ENCODE results near the gene POPDC2. TPM values are rescaled to one million over a fixed set of nuclear protein-coding genes. Genes with fewer than 3 reads are reported as not detected.

POPDC2 gene
- polyA plus RNA-seq, 2 donors: 1.4 to 1.8 TPM

- no peak overlapping the region for H3K27ac ChIP-seq (ENCODE audit: low read depth in 2 of 2, low read length in 1 of 2)
- no peaks in the 10 kb centered on the region for H3K9me3 ChIP-seq (ENCODE audit: control insufficient read depth in 2 of 2, insufficient read depth in 1 of 2, low read depth in 1 of 2, low read length in 1 of 2)
- H3K4me3 ChIP-seq (ENCODE audit: low read depth in 1 of 2, low read length in 2 of 2): no peak overlapping the region
- peaks cover 0 to 4% of the 10 kb centered on the region in 2 donors for H3K4me1 ChIP-seq (ENCODE audit: control insufficient read depth in 2 of 2, insufficient read depth in 2 of 2, low read length in 1 of 2)
- WGBS, 2 donors: 97 to 99% methylated on average over 2 of the region's 2 CpGs
- no peaks in the 10 kb centered on the region for H3K27me3 ChIP-seq (ENCODE audit: control insufficient read depth in 1 of 2, insufficient read depth in 2 of 2, low read length in 2 of 2)
- peaks cover 0 to 3% of the 10 kb centered on the region in 2 donors for H3K36me3 ChIP-seq (ENCODE audit: control insufficient read depth in 2 of 2, insufficient read depth in 2 of 2, low read length in 1 of 2)
Observed at GRCh38 chr3:119641416-119641815, 19.0 kb downstream of the POPDC2 start.

- H3K4me3 ChIP-seq (ENCODE audit: low read depth in 1 of 2, low read length in 2 of 2): no peak overlapping the region
- H3K9me3 ChIP-seq (ENCODE audit: control insufficient read depth in 2 of 2, insufficient read depth in 1 of 2, low read depth in 1 of 2, low read length in 1 of 2): no peaks in the 10 kb centered on the region
- peaks cover 0 to 4% of the 10 kb centered on the region in 2 donors for H3K4me1 ChIP-seq (ENCODE audit: control insufficient read depth in 2 of 2, insufficient read depth in 2 of 2, low read length in 1 of 2)
- H3K36me3 ChIP-seq (ENCODE audit: control insufficient read depth in 2 of 2, insufficient read depth in 2 of 2, low read length in 1 of 2): peaks cover 0 to 3% of the 10 kb centered on the region in 2 donors
- WGBS, 2 donors: 77 to 82% methylated on average over 2 of the region's 2 CpGs
- H3K27ac ChIP-seq (ENCODE audit: low read depth in 2 of 2, low read length in 1 of 2): no peak overlapping the region
- no peaks in the 10 kb centered on the region for H3K27me3 ChIP-seq (ENCODE audit: control insufficient read depth in 1 of 2, insufficient read depth in 2 of 2, low read length in 2 of 2)
Observed at GRCh38 chr3:119639494-119640350, 20.7 kb downstream of the POPDC2 start.

- Histone ChIP-seq H3K9me3 (ENCODE audit: control insufficient read depth in 2 of 2, insufficient read depth in 1 of 2, low read depth in 1 of 2, low read length in 1 of 2) (no peaks in the 10 kb centered on the region), H3K4me1 (ENCODE audit: control insufficient read depth in 2 of 2, insufficient read depth in 2 of 2, low read length in 1 of 2) (peaks cover 0 to 4% of the 10 kb centered on the region in 2 donors), H3K36me3 (ENCODE audit: control insufficient read depth in 2 of 2, insufficient read depth in 2 of 2, low read length in 1 of 2) (peaks cover 0 to 3% of the 10 kb centered on the region in 2 donors), H3K27me3 (ENCODE audit: control insufficient read depth in 1 of 2, insufficient read depth in 2 of 2, low read length in 2 of 2) (no peaks in the 10 kb centered on the region), H3K4me3 (ENCODE audit: low read depth in 1 of 2, low read length in 2 of 2) (no peak overlapping the region), H3K27ac (ENCODE audit: low read depth in 2 of 2, low read length in 1 of 2) (peak overlapping the region; percentile 29 to 83)
- WGBS, 2 donors: 52 to 67% methylated on average over 3 of the region's 3 CpGs
Observed at GRCh38 chr3:119637679-119638477, 22.5 kb downstream of the POPDC2 start.

GRCh38 chr3:119636891-119637611 is 23.3 kb downstream of the POPDC2 start:
- H3K4me3 ChIP-seq (ENCODE audit: low read depth in 1 of 2, low read length in 2 of 2): no peak overlapping the region
- H3K27me3 ChIP-seq (ENCODE audit: control insufficient read depth in 1 of 2, insufficient read depth in 2 of 2, low read length in 2 of 2): no peaks in the 10 kb centered on the region
- H3K4me1 ChIP-seq (ENCODE audit: control insufficient read depth in 2 of 2, insufficient read depth in 2 of 2, low read length in 1 of 2): peaks cover 0 to 4% of the 10 kb centered on the region in 2 donors
- peaks cover 0 to 1% of the 10 kb centered on the region in 2 donors for H3K36me3 ChIP-seq (ENCODE audit: control insufficient read depth in 2 of 2, insufficient read depth in 2 of 2, low read length in 1 of 2)
- WGBS, 2 donors: 93% methylated on average over 4 of the region's 4 CpGs
- H3K27ac ChIP-seq (ENCODE audit: low read depth in 2 of 2, low read length in 1 of 2): peak overlapping the region; percentile 9 to 28
- H3K9me3 ChIP-seq (ENCODE audit: control insufficient read depth in 2 of 2, insufficient read depth in 1 of 2, low read depth in 1 of 2, low read length in 1 of 2): no peaks in the 10 kb centered on the region

- 18 to 36% methylated on average over 1 of the region's 1 CpG for WGBS, 2 donors
- no peaks in the 10 kb centered on the region for H3K9me3 ChIP-seq (ENCODE audit: control insufficient read depth in 2 of 2, insufficient read depth in 1 of 2, low read depth in 1 of 2, low read length in 1 of 2)
- peak overlapping the region in 1 of 2 donors; percentile 36 for H3K27ac ChIP-seq (ENCODE audit: low read depth in 2 of 2, low read length in 1 of 2)
- peaks cover 0 to 4% of the 10 kb centered on the region in 2 donors for H3K4me1 ChIP-seq (ENCODE audit: control insufficient read depth in 2 of 2, insufficient read depth in 2 of 2, low read length in 1 of 2)
- H3K4me3 ChIP-seq (ENCODE audit: low read depth in 1 of 2, low read length in 2 of 2): no peak overlapping the region
- no peaks in the 10 kb centered on the region for H3K36me3 ChIP-seq (ENCODE audit: control insufficient read depth in 2 of 2, insufficient read depth in 2 of 2, low read length in 1 of 2)
- no peaks in the 10 kb centered on the region for H3K27me3 ChIP-seq (ENCODE audit: control insufficient read depth in 1 of 2, insufficient read depth in 2 of 2, low read length in 2 of 2)
Observed at GRCh38 chr3:119636249-119636648, 24.1 kb downstream of the POPDC2 start.

GRCh38 chr3:119635719-119636118 is 24.7 kb downstream of the POPDC2 start:
- Histone ChIP-seq H3K36me3 (ENCODE audit: control insufficient read depth in 2 of 2, insufficient read depth in 2 of 2, low read length in 1 of 2) (no peaks in the 10 kb centered on the region), H3K9me3 (ENCODE audit: control insufficient read depth in 2 of 2, insufficient read depth in 1 of 2, low read depth in 1 of 2, low read length in 1 of 2) (no peaks in the 10 kb centered on the region), H3K27ac (ENCODE audit: low read depth in 2 of 2, low read length in 1 of 2) (no peak overlapping the region), H3K27me3 (ENCODE audit: control insufficient read depth in 1 of 2, insufficient read depth in 2 of 2, low read length in 2 of 2) (no peaks in the 10 kb centered on the region), H3K4me1 (ENCODE audit: control insufficient read depth in 2 of 2, insufficient read depth in 2 of 2, low read length in 1 of 2) (peaks cover 0 to 4% of the 10 kb centered on the region in 2 donors), H3K4me3 (ENCODE audit: low read depth in 1 of 2, low read length in 2 of 2) (no peak overlapping the region)
- WGBS, 2 donors: 88 to 92% methylated on average over 10 of the region's 10 CpGs

- Histone ChIP-seq H3K27me3 (ENCODE audit: control insufficient read depth in 1 of 2, insufficient read depth in 2 of 2, low read length in 2 of 2) (no peaks in the 10 kb centered on the region), H3K9me3 (ENCODE audit: control insufficient read depth in 2 of 2, insufficient read depth in 1 of 2, low read depth in 1 of 2, low read length in 1 of 2) (no peaks in the 10 kb centered on the region), H3K27ac (ENCODE audit: low read depth in 2 of 2, low read length in 1 of 2) (no peak overlapping the region), H3K4me3 (ENCODE audit: low read depth in 1 of 2, low read length in 2 of 2) (no peak overlapping the region), H3K4me1 (ENCODE audit: control insufficient read depth in 2 of 2, insufficient read depth in 2 of 2, low read length in 1 of 2) (no peaks in the 10 kb centered on the region), H3K36me3 (ENCODE audit: control insufficient read depth in 2 of 2, insufficient read depth in 2 of 2, low read length in 1 of 2) (no peaks in the 10 kb centered on the region)
- 64 to 85% methylated on average over 4 of the region's 4 CpGs for WGBS, 2 donors
Observed at GRCh38 chr3:119632829-119633228, 27.6 kb downstream of the POPDC2 start.

GRCh38 chr3:119632216-119632615 is 28.2 kb downstream of the POPDC2 start:
- Histone ChIP-seq H3K27me3 (ENCODE audit: control insufficient read depth in 1 of 2, insufficient read depth in 2 of 2, low read length in 2 of 2) (no peaks in the 10 kb centered on the region), H3K9me3 (ENCODE audit: control insufficient read depth in 2 of 2, insufficient read depth in 1 of 2, low read depth in 1 of 2, low read length in 1 of 2) (no peaks in the 10 kb centered on the region), H3K27ac (ENCODE audit: low read depth in 2 of 2, low read length in 1 of 2) (no peak overlapping the region), H3K4me3 (ENCODE audit: low read depth in 1 of 2, low read length in 2 of 2) (no peak overlapping the region), H3K36me3 (ENCODE audit: control insufficient read depth in 2 of 2, insufficient read depth in 2 of 2, low read length in 1 of 2) (no peaks in the 10 kb centered on the region), H3K4me1 (ENCODE audit: control insufficient read depth in 2 of 2, insufficient read depth in 2 of 2, low read length in 1 of 2) (peaks cover 0 to 2% of the 10 kb centered on the region in 2 donors)
- WGBS, 2 donors: 85% methylated on average over 4 of the region's 4 CpGs

GRCh38 chr3:119631516-119631915 is 28.9 kb downstream of the POPDC2 start:
- Histone ChIP-seq H3K27ac (ENCODE audit: low read depth in 2 of 2, low read length in 1 of 2) (no peak overlapping the region), H3K36me3 (ENCODE audit: control insufficient read depth in 2 of 2, insufficient read depth in 2 of 2, low read length in 1 of 2) (no peaks in the 10 kb centered on the region), H3K27me3 (ENCODE audit: control insufficient read depth in 1 of 2, insufficient read depth in 2 of 2, low read length in 2 of 2) (no peaks in the 10 kb centered on the region), H3K4me3 (ENCODE audit: low read depth in 1 of 2, low read length in 2 of 2) (no peak overlapping the region), H3K4me1 (ENCODE audit: control insufficient read depth in 2 of 2, insufficient read depth in 2 of 2, low read length in 1 of 2) (peaks cover 0 to 2% of the 10 kb centered on the region in 2 donors), H3K9me3 (ENCODE audit: control insufficient read depth in 2 of 2, insufficient read depth in 1 of 2, low read depth in 1 of 2, low read length in 1 of 2) (no peaks in the 10 kb centered on the region)
- 38 to 53% methylated on average over 3 of the region's 3 CpGs for WGBS, 2 donors

All from esophagus (tissue), 2 donors.